Measurements from ENCODE around the gene P3H1. TPM values are rescaled to one million over a fixed set of nuclear protein-coding genes. Genes with fewer than 3 reads are reported as not detected.
A peak's percentile ranks its signal among the peaks of the same experiment; 100 is the strongest.

Gene P3H1
- total and polyA plus RNA-seq, 2 of the 13 experiments (the other 11 are each of a cell fraction or from before 2014, with no cell fraction given), result 64.6 to 120 TPM

DNA sequence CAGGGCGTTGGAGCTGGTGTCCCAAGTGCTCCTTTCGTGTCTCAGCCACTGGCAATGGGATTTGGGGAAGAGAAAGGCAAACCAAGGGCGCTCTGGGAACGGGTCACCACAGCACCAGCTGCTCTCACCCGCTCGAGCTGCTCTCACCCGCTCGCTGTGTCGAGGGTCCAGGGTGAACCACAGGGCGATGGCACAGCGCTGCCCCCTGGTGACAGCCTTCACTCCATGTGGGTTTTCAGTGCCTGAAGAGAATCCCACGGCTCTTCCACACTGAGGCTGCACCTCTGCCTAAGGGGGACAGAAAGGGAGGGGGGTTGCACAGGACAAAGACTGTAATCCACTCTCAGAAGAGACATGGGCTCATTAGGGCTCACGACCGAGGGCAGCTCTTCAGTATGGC lies 19.7 kb downstream of the P3H1 start (continued):
- TF ChIP-seq ZNF253 (CRISPR knock-in tag; IDR thresholded peaks at IDR 0.05; ENCODE audit: borderline replicate concordance) (no peak), SMC3 (IDR thresholded peaks at IDR 0.05; ENCODE audit: low read length) (peak; percentile 63), SCMH1 (CRISPR knock-in tag; IDR thresholded peaks at IDR 0.05; ENCODE audit: borderline replicate concordance) (no peak), ZNF274 (CRISPR knock-in tag; IDR thresholded peaks at IDR 0.05) (no peak), RBAK (CRISPR knock-in tag; IDR thresholded peaks at IDR 0.05) (no peak), NRL (CRISPR knock-in tag; IDR thresholded peaks at IDR 0.05; ENCODE audit: borderline replicate concordance) (peak; percentile 56; the same call in 1 of the 2 replicates)
- TF ChIP-seq, protein P1, sequence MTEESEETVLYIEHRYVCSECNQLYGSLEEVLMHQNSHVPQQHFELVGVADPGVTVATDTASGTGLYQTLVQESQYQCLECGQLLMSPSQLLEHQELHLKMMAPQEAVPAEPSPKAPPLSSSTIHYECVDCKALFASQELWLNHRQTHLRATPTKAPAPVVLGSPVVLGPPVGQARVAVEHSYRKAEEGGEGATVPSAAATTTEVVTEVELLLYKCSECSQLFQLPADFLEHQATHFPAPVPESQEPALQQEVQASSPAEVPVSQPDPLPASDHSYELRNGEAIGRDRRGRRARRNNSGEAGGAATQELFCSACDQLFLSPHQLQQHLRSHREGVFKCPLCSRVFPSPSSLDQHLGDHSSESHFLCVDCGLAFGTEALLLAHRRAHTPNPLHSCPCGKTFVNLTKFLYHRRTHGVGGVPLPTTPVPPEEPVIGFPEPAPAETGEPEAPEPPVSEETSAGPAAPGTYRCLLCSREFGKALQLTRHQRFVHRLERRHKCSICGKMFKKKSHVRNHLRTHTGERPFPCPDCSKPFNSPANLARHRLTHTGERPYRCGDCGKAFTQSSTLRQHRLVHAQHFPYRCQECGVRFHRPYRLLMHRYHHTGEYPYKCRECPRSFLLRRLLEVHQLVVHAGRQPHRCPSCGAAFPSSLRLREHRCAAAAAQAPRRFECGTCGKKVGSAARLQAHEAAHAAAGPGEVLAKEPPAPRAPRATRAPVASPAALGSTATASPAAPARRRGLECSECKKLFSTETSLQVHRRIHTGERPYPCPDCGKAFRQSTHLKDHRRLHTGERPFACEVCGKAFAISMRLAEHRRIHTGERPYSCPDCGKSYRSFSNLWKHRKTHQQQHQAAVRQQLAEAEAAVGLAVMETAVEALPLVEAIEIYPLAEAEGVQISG (CRISPR knock-in tag; IDR thresholded peaks at IDR 0.05), result peak; percentile 18; the same call in 1 of the 2 replicates

DNA sequence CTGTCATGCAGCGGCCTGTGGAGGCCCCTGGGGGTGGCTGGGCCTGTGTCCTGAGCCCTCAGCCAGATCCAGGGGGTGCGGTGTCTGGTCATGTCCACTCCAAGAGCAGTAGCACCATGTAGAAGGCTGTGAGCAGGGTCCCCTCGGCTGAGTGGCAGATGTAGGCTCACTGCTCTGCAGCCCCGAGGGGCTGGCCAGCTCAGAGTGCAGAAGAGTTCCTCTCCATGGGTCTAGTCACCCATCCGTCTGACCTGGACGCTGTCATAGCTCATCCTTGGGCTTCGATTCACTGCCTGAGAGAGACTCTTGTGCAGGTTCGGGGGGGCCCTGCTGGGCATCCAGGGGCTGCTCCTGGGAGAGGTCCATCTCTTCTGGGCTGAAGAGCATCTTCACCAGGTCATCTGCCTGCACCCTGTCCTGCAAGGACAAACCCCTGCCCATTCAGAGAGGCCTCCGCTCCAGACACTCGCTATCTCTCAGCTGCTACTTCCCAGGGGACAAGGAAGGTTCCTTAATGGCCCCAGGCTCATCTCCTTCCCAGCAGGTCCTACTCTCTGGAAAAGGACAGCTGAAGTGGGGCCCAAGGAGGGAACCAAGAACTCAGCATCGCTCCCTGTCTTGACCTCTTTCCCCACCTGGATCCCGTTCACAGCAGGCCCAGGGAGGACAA lies 20.3 kb downstream of the P3H1 start:
- in situ Hi-C loops (cut with HindIII; ENCODE audit: extremely low pct_ligation_motif_present, low pct_unique_long_range_greater_than_20kb), result loop anchor here (5.0 to 25.0 kb wide), 3 partner anchors 174 to 602 kb away; partner anchors contain the start of gene FOXJ3
- Histone ChIP-seq H3K36me3 (replicated peaks in 1 of 2; ENCODE audit: control insufficient read depth in 1 of 2, insufficient read depth in 2 of 2, low read length in 2 of 2) (peaks cover 15 to 42% of the 10 kb centered on the region in 2 experiments; a peak in 4 of 5 replicates), H3K9me3 (ENCODE audit: low read length) (no peaks in the 10 kb centered on the region), H3K4me3 (replicated peaks in 1 of 3; ENCODE audit: insufficient read depth in 1 of 3, low read depth in 2 of 3, low read length in 3 of 3) (no peak overlapping the region), H3K9ac (ENCODE audit: insufficient read depth, low read depth, low read length) (no peak overlapping the region), H4K20me1 (ENCODE audit: insufficient read depth, low read length) (no peaks in the 10 kb centered on the region), H3K4me1 (ENCODE audit: insufficient read depth, low read length) (peaks cover 21% of the 10 kb centered on the region), H3K4me2 (ENCODE audit: low read depth, low read length) (no peak overlapping the region), H2AFZ (ENCODE audit: low read length) (no peak overlapping the region), H3K27me3 (ENCODE audit: control insufficient read depth in 1 of 2, insufficient read depth in 2 of 2, low read length in 2 of 2) (no peaks in the 10 kb centered on the region), H3K79me2 (ENCODE audit: insufficient read depth, low read length) (no peaks in the 10 kb centered on the region), H3K27ac (ENCODE audit: extremely low read length, insufficient read depth, low read length) (no peak overlapping the region)
- ATAC-seq, result no peak
- DNase-seq (ENCODE audit: low spot score), result no peak
- ChIA-PET POLR2A (interaction anchor here (0.6 to 1.4 kb wide), 2 partner anchors 89 to 126 kb away, joined by 3 to 4 read pairs; partner anchors contain the start of gene PPIH), CTCF (ENCODE audit: low intra/inter-chr PET ratio, low total read pairs) (interaction anchor here (0.8 to 2.1 kb wide), 3 partner anchors 11 to 235 kb away, joined by 3 to 17 read pairs (median 4); no protein-coding TSS in a partner anchor)
- no peak for FAIRE-seq
- intact Hi-C loops (cut with micrococcal nuclease; ENCODE audit: unreplicated experiment), result loop anchor here (5.0 to 10.0 kb wide), 2 partner anchors 234 to 412 kb away; partner anchors contain the start of gene FOXJ3
- TF ChIP-seq, protein P2, sequence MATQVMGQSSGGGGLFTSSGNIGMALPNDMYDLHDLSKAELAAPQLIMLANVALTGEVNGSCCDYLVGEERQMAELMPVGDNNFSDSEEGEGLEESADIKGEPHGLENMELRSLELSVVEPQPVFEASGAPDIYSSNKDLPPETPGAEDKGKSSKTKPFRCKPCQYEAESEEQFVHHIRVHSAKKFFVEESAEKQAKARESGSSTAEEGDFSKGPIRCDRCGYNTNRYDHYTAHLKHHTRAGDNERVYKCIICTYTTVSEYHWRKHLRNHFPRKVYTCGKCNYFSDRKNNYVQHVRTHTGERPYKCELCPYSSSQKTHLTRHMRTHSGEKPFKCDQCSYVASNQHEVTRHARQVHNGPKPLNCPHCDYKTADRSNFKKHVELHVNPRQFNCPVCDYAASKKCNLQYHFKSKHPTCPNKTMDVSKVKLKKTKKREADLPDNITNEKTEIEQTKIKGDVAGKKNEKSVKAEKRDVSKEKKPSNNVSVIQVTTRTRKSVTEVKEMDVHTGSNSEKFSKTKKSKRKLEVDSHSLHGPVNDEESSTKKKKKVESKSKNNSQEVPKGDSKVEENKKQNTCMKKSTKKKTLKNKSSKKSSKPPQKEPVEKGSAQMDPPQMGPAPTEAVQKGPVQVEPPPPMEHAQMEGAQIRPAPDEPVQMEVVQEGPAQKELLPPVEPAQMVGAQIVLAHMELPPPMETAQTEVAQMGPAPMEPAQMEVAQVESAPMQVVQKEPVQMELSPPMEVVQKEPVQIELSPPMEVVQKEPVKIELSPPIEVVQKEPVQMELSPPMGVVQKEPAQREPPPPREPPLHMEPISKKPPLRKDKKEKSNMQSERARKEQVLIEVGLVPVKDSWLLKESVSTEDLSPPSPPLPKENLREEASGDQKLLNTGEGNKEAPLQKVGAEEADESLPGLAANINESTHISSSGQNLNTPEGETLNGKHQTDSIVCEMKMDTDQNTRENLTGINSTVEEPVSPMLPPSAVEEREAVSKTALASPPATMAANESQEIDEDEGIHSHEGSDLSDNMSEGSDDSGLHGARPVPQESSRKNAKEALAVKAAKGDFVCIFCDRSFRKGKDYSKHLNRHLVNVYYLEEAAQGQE (IDR thresholded peaks at IDR 0.05; ENCODE audit: borderline replicate concordance in 1 of 2, low read depth in 1 of 2, low read length in 2 of 2), result no peak
- TF ChIP-seq LCORL (IDR thresholded peaks at IDR 0.05) (no peak), LCORL (CRISPR knock-in tag; IDR thresholded peaks at IDR 0.05) (no peak)
- no TSS peak for BruUV-seq (replicated peaks)
- 91% methylated on average over 11 of the region's 12 CpGs for WGBS (ENCODE audit: low lambda C conversion rate)

All from HepG2 (cell line).